T-cell (primary cell): Measurements from ENCODE around the gene MTR. TPM values are rescaled to one million over a fixed set of nuclear protein-coding genes. Genes with fewer than 3 reads are reported as not detected.
A peak's percentile ranks its signal among the peaks of the same experiment; 100 is the strongest.

ENCODE experiments used
- ATAC-seq, 4 experiments: fragments of 200-7000 bp in 3 of 4; fragments of 150-1000 bp in 1 of 4; cut with Tn5 transposase; replicated peaks in 1 of 4; 1 replicate in 3 of 4; 2 replicates in 1 of 4; pipeline ENCODE4 v1.10.0; 2021; ENCODE audit warnings: moderate library complexity in 3 of 4, mild to moderate bottlenecking in 2 of 4, moderate number of reproducible peaks in 1 of 4
- CTCF ChIA-PET, 2 donors: fragments of 300-600 bp; sonication (Branson Sonifier 250); formaldehyde crosslinking; loops; one replicate each; lab custom pipeline; 2022; ENCODE audit warnings: antibody characterized with exemption in 2 of 2; lab: Charles Lee
- POLR2A ChIA-PET, 2 donors: fragments of 300-600 bp; sonication (Branson Sonifier 250); formaldehyde crosslinking; loops; one replicate each; lab custom pipeline; 2022; ENCODE audit warnings: antibody characterized with exemption in 2 of 2; lab: Charles Lee
- DNase-seq, 35 experiments: peaks; one replicate each; pipeline versions ENCODE4 v3.0.0 to v3.0.0-alpha.2; 2013 to 2023
- H3K27ac ChIP-seq: one replicate; pipeline ENCODE4 v1.5.1; 2013; ENCODE audit warnings: low read length
- H3K27me3 ChIP-seq, 2 experiments: replicated peaks in 1 of 2; 1 replicate in 1 of 2; 2 replicates in 1 of 2; pipeline versions ENCODE4 v1.6.1 to v1.7.0; 2013; ENCODE audit warnings: low read length in 1 of 2, mixed read lengths in 1 of 2; ENCODE audit not compliant: control insufficient read depth in 2 of 2, insufficient read depth in 2 of 2; ENCODE audit errors: extremely low read depth in 1 of 2
- H3K36me3 ChIP-seq, 2 donors: 1 replicate in 1 of 2; 2 replicates in 1 of 2; pipeline versions ENCODE4 v1.6.1 to v1.7.0; 2013; ENCODE audit warnings: low read length in 1 of 2; ENCODE audit not compliant: control insufficient read depth in 2 of 2, insufficient read depth in 1 of 2; ENCODE audit errors: extremely low read depth in 1 of 2
- H3K4me1 ChIP-seq, 2 experiments: 1 replicate in 1 of 2; 2 replicates in 1 of 2; pipeline versions ENCODE4 v1.6.1 to v1.7.0; 2013; ENCODE audit warnings: low read length in 2 of 2, mixed read lengths in 1 of 2; ENCODE audit not compliant: insufficient read depth in 2 of 2, control insufficient read depth in 1 of 2; ENCODE audit errors: extremely low read depth in 1 of 2
- H3K4me3 ChIP-seq, 2 donors: 1 replicate in 1 of 2; 2 replicates in 1 of 2; pipeline versions ENCODE4 v1.5.1 to v1.7.0; 2013; ENCODE audit warnings: mild to moderate bottlenecking in 2 of 2, low read length in 1 of 2, moderate library complexity in 1 of 2; ENCODE audit not compliant: control insufficient read depth in 1 of 2; ENCODE audit errors: extremely low read depth in 1 of 2
- H3K9me3 ChIP-seq: 2 replicates; pipeline ENCODE4 v1.7.0; 2013
- H3K27ac Mint-ChIP-seq, 2 donors: one replicate each; pipeline ENCODE4 v1.8.0; 2020 to 2021; ENCODE audit warnings: mild to moderate bottlenecking in 2 of 2, mixed read lengths in 2 of 2
- H3K27me3 Mint-ChIP-seq, 2 donors: one replicate each; pipeline ENCODE4 v1.8.0; 2021 to 2022; ENCODE audit warnings: mixed read lengths in 2 of 2
- H3K36me3 Mint-ChIP-seq: one replicate; pipeline ENCODE4 v1.8.0; 2021; ENCODE audit warnings: mixed read lengths
- H3K4me1 Mint-ChIP-seq, 3 donors: one replicate each; pipeline ENCODE4 v1.8.0; 2020 to 2022; ENCODE audit warnings: mixed read lengths in 3 of 3, mild to moderate bottlenecking in 1 of 3
- H3K4me3 Mint-ChIP-seq, 3 donors: one replicate each; pipeline ENCODE4 v1.8.0; 2020 to 2022; ENCODE audit warnings: mild to moderate bottlenecking in 3 of 3, mixed read lengths in 3 of 3, moderate library complexity in 3 of 3
- H3K9me3 Mint-ChIP-seq, 3 donors: one replicate each; pipeline ENCODE4 v1.8.0; 2020 to 2022; ENCODE audit warnings: mixed read lengths in 3 of 3
- WGBS: methylation state at CpG from one replicate; pipeline ENCODE4 v1.1.5; 2013; ENCODE audit warnings: missing lambda C conversion rate; ENCODE audit not compliant: insufficient coverage; 5-methylcytosine and 5-hydroxymethylcytosine counted together
- total RNA-seq, 35 experiments: library from RNA in 6 of 35; stranded (reverse) in 6 of 35; fragments of 120-200 nt in 1 of 35; gene quantifications; one replicate each; pipeline versions ENCODE4 v1.2.1 to v1.2.4 and lab custom pipeline; 2013 to 2026

Gene MTR
- total RNA-seq, 5 donors from 2014 or later (not counting 1 experiment from before 2014, with no cell fraction given), result 49.8 to 61.5 (median 56.1) TPM

DNA sequence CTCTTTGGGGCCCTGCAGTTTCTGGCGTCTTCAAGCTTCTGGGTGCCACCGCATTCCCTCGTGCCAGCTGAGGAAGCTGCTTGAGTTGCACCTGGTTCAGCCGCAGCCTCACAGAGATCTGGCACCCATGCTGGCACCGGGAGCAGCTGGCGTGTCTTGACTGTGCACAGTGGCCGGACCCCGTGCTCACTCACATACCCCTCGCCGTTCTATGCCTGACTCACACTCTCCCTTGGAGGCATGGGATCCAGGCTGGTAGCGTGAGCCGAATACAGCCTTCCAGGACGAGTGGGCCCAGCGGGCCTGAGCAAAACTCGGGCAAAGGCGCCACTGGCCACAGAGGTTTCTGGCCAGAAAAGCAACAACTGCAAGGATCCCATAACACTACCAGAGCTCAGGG, 8.6 kb upstream of the MTR start:
- H3K27me3 Mint-ChIP-seq, result peaks cover 0 to 4% of the 10 kb centered on the region in 2 donors
- H3K36me3 Mint-ChIP-seq, result no peaks in the 10 kb centered on the region
- DNase-seq (no peak), ATAC-seq (peak in 1 of 4 experiments; percentile 24)
- ChIA-PET CTCF (interaction anchor here in 1 of 2 donors (1.1 kb wide), 1 partner anchor 28 kb away, joined by 4 read pairs; no protein-coding TSS in a partner anchor), POLR2A (no interaction called here)
- H3K36me3 ChIP-seq, result no peaks in the 10 kb centered on the region
- no peak overlapping the region for H3K27ac Mint-ChIP-seq
- H3K9me3 ChIP-seq, result no peaks in the 10 kb centered on the region
- H3K27ac ChIP-seq, result no peak overlapping the region
- 93% methylated on average over 11 of the region's 16 CpGs for WGBS
- H3K4me1 Mint-ChIP-seq, result no peaks in the 10 kb centered on the region
- no peak overlapping the region for H3K4me3 ChIP-seq
- H3K4me1 ChIP-seq, result no peaks in the 10 kb centered on the region
- H3K4me3 Mint-ChIP-seq, result no peak overlapping the region
- H3K9me3 Mint-ChIP-seq, result no peaks in the 10 kb centered on the region
- H3K27me3 ChIP-seq, result peaks cover 3 to 20% of the 10 kb centered on the region in 2 experiments

GRCh38 chr1:236794585-236795034, 482 bp upstream of the MTR start:
- no peaks in the 10 kb centered on the region for H3K27me3 Mint-ChIP-seq
- ATAC-seq, result peak in 1 of 4 experiments; percentile 25

GRCh38 chr1:236795757-236796667, 920 bp downstream of the MTR start:
- H3K27ac ChIP-seq, result peak overlapping the region; percentile 97
- H3K9me3 Mint-ChIP-seq, result no peaks in the 10 kb centered on the region
- peak overlapping the region; percentile 89 to 98 (median 96) for H3K4me3 Mint-ChIP-seq
- peak in 25 of 35 experiments; percentile 7 to 86 (median 67) for DNase-seq
- peak; percentile 26 to 40 (median 30) for ATAC-seq
- 0% methylated on average over 16 of the region's 41 CpGs for whole genome bisulfite sequencing
- H3K9me3 ChIP-seq, result no peaks in the 10 kb centered on the region
- H3K27ac Mint-ChIP-seq, result peak overlapping the region; percentile 93 to 94
- peaks cover 50 to 63% (median 52%) of the 10 kb centered on the region in 3 donors for H3K4me1 Mint-ChIP-seq
- peaks cover 0 to 2% of the 10 kb centered on the region in 2 donors for H3K36me3 ChIP-seq
- peaks cover under 1 to 4% of the 10 kb centered on the region in 2 experiments for H3K27me3 ChIP-seq
- CTCF ChIA-PET, result interaction anchor here in 1 of 2 donors (0.8 to 2.1 kb wide), 2 partner anchors 37 to 83 kb away, joined by 5 to 12 read pairs; no protein-coding TSS in a partner anchor
- peak overlapping the region; percentile 79 to 82 for H3K4me3 ChIP-seq
- peaks cover 10% of the 10 kb centered on the region for H3K36me3 Mint-ChIP-seq
- no peaks in the 10 kb centered on the region for H3K27me3 Mint-ChIP-seq
- peaks cover 7 to 15% of the 10 kb centered on the region in 2 experiments for H3K4me1 ChIP-seq
- POLR2A ChIA-PET, result no interaction called here

More at GRCh38 chr1:236794585-236795034, 482 bp upstream of the MTR start:
- DNase-seq, result no peak
- ChIA-PET POLR2A (interaction anchor here (0.6 to 1.2 kb wide), 7 partner anchors 16 to 1641 kb away, joined by 3 to 5 read pairs (median 4); partner anchors contain the start of genes HEATR1 (in 1 of the 2) and LGALS8 (in 1 of the 2)), CTCF (interaction anchor here in 1 of 2 donors (1.0 to 2.1 kb wide), 2 partner anchors 35 to 190 kb away, joined by 4 to 12 read pairs; partner anchors contain the start of gene HEATR1)
- Histone ChIP-seq H3K27me3 (peaks cover 2 to 4% of the 10 kb centered on the region in 2 experiments), H3K4me3 (peak overlapping the region; percentile 79 to 82), H3K27ac (peak overlapping the region; percentile 97), H3K9me3 (no peaks in the 10 kb centered on the region), H3K4me1 (peaks cover 7 to 15% of the 10 kb centered on the region in 2 experiments), H3K36me3 (no peaks in the 10 kb centered on the region)
- H3K9me3 Mint-ChIP-seq, result no peaks in the 10 kb centered on the region
- peaks cover 1% of the 10 kb centered on the region for H3K36me3 Mint-ChIP-seq
- peaks cover 38 to 49% (median 40%) of the 10 kb centered on the region in 3 donors for H3K4me1 Mint-ChIP-seq
- H3K27ac Mint-ChIP-seq, result peak overlapping the region; percentile 93 to 94
- peak overlapping the region; percentile 89 to 98 (median 96) for H3K4me3 Mint-ChIP-seq
- 0% methylated on average over 5 of the region's 11 CpGs for WGBS

DNA sequence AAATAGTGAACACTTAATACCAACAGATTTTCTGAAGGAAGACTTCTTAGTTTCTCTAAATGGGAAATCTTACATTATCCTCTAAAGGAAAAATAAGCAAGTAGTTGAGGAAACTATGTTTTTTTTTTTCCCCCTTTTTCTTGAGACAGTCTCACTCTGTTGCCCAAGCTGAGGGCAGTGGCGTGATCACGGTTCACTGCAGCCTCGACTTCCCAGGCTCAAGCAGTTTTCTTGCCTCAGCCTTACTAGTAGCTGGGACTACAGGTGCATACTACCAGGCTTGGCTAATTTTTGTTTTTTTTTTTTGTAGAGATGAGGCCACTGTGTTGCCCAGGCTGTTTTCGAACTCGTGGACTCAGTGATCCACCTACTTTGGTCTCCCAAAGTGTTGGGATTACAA, 3.9 kb downstream of the MTR start:
- H3K4me1 Mint-ChIP-seq, result peaks cover 74 to 90% (median 81%) of the 10 kb centered on the region in 3 donors
- Histone ChIP-seq H3K4me3 (no peak overlapping the region), H3K9me3 (no peaks in the 10 kb centered on the region), H3K4me1 (peaks cover 7 to 15% of the 10 kb centered on the region in 2 experiments), H3K27me3 (no peaks in the 10 kb centered on the region), H3K36me3 (peaks cover 0 to 10% of the 10 kb centered on the region in 2 donors), H3K27ac (no peak overlapping the region)
- WGBS, result no CpG with 5 or more reads among the region's 5 CpGs
- ATAC-seq, result no peak
- ChIA-PET POLR2A (interaction anchor here in 1 of 2 donors (0.6 kb wide), 1 partner anchor 53 kb away, joined by 3 read pairs; no protein-coding TSS in a partner anchor), CTCF (interaction anchor here in 1 of 2 donors (0.6 kb wide), 1 partner anchor 270 kb away, joined by 3 read pairs; no protein-coding TSS in a partner anchor)
- H3K36me3 Mint-ChIP-seq, result peaks cover 15% of the 10 kb centered on the region
- no peaks in the 10 kb centered on the region for H3K9me3 Mint-ChIP-seq
- H3K27me3 Mint-ChIP-seq, result no peaks in the 10 kb centered on the region
- H3K27ac Mint-ChIP-seq, result no peak overlapping the region
- DNase-seq, result no peak
- H3K4me3 Mint-ChIP-seq, result no peak overlapping the region

- Mint-ChIP-seq H3K36me3 (peaks cover 22% of the 10 kb centered on the region), H3K4me1 (peaks cover 71 to 87% (median 79%) of the 10 kb centered on the region in 3 donors), H3K27ac (no peak overlapping the region), H3K4me3 (no peak overlapping the region), H3K27me3 (no peaks in the 10 kb centered on the region), H3K9me3 (no peaks in the 10 kb centered on the region)
- Histone ChIP-seq H3K4me3 (no peak overlapping the region), H3K36me3 (peaks cover 0 to 13% of the 10 kb centered on the region in 2 donors), H3K4me1 (peaks cover 7 to 12% of the 10 kb centered on the region in 2 experiments), H3K9me3 (no peaks in the 10 kb centered on the region), H3K27me3 (no peaks in the 10 kb centered on the region), H3K27ac (no peak overlapping the region)
- WGBS, result 86% methylated on average over 1 of the region's 5 CpGs
- POLR2A ChIA-PET, result no interaction called here
- DNase-seq, result peak in 1 of 35 experiments; percentile 11
- CTCF ChIA-PET, result interaction anchor here in 1 of 2 donors (0.5 kb wide), 1 partner anchor 29 kb away, joined by 3 read pairs; no protein-coding TSS in a partner anchor
- no peak for ATAC-seq
Observed at GRCh38 chr1:236800002-236800620, 5.0 kb downstream of the MTR start.
